HG03432 (cell line): ENCODE results near the gene TMEM209.

Experiments used
- ATAC-seq: cut with Tn5 transposase; IDR thresholded peaks from one replicate; pipeline ENCODE4 v1.9.1; 2021; ENCODE audit warnings: mild to moderate bottlenecking, moderate library complexity; ENCODE audit not compliant: unreplicated experiment

TMEM209 gene

DNA sequence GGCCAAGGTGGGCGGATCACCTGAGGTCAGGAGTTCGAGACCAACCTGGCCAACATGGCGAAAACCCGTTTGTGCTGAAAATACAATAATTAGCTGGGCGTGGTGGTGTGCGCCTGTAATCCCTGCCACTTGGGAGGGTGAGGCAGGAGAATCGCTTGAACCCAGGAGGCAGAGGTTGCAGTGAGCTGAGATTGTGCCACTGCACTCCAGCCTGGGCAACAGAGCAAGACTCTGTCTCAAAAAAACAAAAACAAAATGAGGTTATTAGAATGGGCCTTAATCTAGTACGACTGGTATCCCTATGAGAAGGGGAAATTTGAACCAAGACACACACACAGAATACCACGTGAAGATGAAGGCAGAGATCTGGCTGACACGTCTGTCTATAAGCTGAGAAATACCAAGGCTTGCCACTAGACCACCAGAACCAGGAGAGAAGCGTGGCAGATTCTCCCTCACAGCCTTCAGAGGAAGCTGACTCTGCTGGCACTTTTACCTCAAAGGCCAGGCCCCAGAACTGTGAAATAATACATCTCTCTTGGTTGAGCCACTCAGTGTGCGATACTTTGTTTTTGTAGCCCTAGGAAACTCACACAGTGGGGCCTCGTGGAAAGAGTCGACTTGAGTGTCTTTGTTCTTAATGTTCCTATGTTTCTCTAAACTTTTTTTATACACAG is 59.6 kb downstream of the TMEM209 start:
- no peak for ATAC-seq

GRCh38 chr7:130144312-130145171 is 60.7 kb downstream of the TMEM209 start:
- no peak for ATAC-seq

- no peak for ATAC-seq
Measured at GRCh38 chr7:130143986-130144311, 61.3 kb downstream of the TMEM209 start.

- no peak for ATAC-seq
Measured at GRCh38 chr7:130143334-130143732, 61.9 kb downstream of the TMEM209 start.

DNA sequence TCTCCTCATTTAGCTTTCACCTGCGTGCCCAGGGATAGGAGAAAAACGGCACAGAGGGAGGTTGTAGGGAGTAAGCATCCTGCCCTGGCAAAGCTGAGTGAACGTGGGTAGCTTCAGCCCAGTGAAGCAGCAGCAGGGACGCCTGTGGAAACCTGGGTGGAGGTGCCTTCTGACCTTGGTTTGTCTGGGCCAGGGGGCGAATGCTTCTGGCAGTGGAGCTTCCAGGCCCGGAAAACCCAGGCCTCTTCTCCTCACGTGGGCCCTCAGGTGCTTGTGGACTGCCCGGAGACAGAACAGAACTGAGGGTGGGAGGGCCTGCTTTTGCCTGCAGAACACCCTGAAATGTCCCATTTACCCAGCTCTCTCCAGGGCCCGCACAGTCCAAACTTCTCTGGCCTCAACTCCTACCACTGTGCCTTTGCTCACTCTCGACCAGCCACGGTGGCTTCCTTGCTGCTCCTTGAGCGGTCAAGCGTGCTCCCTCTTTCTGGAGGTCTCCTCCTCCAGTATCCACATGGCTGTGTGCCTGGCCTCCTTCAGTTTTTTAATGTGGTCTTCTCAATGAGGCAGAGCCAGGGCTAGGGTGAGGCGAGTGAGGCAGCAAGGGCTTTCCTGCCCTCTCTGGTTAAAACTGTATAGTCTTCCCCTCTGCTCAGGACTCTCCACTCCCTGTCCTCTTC is 62.4 kb downstream of the TMEM209 start:
- ATAC-seq, result no peak

- no peak for ATAC-seq
Measured at GRCh38 chr7:130141884-130142653, 63.1 kb downstream of the TMEM209 start.

DNA sequence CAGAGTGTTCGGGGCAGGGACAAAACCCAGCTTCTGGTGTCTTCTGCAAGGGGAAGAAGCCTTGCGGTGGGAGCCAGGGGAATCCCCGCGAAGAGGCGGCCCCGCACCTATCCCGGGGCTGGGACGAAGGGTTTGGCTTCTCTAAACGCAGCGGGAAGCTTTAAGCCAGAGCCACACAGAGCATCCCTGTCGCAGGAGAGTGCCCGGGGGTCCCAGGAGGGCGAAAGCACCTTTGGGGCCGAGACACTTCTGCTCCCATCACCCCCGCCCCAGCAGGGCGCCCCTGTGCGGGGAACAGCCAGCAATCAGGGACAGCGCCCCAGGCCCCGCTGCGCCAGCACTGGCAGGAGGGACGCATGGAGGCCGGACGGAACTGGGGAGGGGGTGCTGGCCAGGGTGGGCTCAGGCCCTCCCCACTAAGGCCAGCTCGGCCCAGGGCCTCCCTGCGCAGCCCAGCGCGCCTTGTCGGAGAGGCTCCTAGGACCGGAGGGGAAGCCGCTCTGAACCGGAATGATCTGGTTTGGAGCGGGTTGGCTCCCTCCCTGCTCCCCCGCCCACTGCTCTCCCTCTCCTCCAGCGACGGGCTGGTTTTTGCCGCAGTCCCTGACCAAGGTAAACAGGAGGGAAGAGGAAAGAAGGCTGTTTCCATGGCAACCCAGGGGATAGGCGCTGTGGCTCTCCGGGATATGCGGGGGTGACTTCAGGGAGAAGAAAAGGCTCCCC is 63.9 kb downstream of the TMEM209 start:
- ATAC-seq, result peak; percentile 74

GRCh38 chr7:130140551-130141160 is 64.5 kb downstream of the TMEM209 start:
- ATAC-seq, result peak; percentile 3

DNA sequence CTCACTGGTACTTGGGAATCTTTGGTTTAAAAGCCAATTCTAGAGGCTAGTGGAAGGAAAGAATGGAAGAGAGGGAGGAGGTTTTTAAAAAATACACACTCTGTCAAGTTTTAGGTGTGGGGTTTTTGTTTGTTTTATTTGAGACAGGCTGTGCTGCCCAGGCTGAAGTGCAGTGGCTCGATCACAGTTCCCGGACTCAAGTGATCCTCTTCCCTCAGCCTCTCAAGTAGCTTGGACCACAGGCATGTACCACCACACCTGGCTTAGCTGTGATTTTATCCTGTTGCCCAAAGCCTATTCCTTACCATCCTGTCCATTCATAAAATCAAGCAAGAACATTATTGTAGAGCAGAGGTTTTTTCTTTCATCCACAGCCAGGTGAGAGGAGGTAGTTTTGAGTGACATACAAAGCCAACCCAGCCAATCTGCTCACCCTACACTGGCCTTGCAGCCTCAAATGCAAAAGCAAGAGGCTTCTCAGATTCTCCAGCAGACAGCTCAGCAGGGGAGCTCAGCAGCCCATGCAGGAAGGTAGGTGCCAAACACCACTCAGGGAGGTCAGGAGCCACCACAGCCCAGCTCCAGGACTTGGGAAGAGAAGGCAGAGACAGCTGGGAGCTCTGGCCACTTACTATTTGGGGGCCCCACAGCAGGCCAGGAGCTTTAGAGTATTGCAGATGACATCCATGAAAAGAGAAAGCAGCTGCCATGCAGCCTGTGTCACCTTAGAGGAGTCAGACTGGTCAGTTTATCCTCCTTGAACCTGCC is 65.8 kb downstream of the TMEM209 start:
- ATAC-seq, result no peak

DNA sequence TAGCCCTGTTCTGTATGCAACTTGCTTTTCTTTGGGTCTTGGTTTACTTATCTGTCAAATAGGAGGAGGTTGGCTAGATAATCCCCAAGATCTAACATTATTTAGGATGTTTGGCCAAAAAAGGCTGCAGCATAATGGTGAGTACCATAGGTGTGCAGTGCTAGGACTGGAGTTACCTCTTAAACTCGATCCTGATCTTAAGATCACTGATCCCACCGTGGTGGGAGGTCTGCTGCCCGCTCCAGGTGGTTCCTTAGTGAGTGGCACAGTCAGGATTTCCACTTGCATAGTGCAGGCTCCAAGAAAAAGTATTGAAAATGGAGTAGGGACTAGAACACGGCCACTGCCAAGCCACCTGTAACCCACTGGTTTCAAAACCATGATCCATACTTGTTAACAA is 68.0 kb downstream of the TMEM209 start:
- ATAC-seq, result no peak

DNA sequence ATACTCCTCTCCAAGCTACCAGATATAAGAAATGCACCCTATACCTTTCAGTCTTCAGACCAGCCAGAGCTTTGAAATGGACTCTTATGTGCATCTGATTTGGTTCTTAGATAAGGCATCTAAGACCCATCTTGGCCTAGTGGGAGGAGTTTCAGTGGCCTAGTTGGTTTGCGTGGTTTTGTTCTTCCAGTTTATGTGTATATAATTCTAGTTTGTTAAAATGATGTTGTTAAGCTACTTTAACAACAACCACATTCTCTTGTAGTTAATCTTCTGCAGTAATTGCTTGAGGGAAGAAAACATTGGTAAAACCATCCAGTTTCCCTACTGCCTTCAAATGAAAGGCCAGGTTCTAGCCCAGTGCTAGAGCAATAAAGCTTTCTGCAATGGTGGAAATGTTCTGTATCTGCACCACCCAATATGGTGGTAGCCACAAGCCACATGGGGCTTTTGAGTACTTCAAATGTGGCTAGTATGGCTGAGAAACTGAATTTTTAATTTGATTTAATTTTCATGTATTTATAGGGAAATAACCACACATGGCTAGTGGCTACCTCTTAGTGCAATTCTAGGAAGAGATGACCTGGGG is 68.5 kb downstream of the TMEM209 start:
- no peak for ATAC-seq

GRCh38 chr7:130135208-130136205 is 69.7 kb downstream of the TMEM209 start:
- no peak for ATAC-seq

- no peak for ATAC-seq
Measured at GRCh38 chr7:130134726-130135125, 70.5 kb downstream of the TMEM209 start.

GRCh38 chr7:130134106-130134636 is 71.0 kb downstream of the TMEM209 start:
- no peak for ATAC-seq

DNA sequence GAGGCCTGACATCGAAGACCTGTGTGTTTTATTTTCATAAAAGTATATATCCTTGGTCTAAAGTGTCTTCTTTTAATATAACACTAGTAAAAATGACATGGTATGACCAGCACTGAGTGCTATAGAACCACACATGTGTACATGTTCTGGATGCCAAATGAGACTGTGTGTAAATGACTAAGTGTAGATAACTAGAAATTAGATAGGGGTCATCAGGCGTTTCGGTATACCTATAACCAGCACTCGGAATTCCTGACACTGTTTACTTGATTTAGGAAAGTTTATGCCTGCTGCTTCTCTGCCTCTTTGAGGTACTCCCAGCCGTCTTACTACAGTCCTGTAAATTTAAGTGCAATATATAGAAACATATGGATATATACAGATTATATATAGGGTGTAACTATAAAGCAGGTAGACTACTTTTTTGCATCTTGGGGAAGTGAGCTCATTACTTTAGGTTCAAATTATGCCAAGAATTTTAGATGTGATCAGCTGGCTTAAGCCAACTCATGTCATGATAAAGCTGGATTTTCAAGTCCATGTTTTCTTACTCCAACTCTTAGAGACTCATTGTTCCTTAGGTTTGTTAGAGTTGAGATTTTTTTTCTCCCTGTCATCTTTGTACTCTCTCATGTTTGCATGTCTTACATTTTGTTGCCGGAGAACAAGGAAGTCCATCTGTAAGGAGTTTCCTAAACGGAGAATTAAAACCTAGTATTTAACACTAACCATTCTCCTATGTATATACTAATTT is 72.0 kb downstream of the TMEM209 start:
- no peak for ATAC-seq

- ATAC-seq, result no peak
Measured at GRCh38 chr7:130131964-130132875, 73.0 kb downstream of the TMEM209 start.
